ENCODE measurements around the gene DOK4.

The DOK4 gene

GRCh38 chr16:57512296-57513001 lies 26.2 kb upstream of the DOK4 start:
- no peak overlapping the region for H3K4me2 ChIP-seq
- H3K27ac ChIP-seq: no peak overlapping the region
- no peak overlapping the region for H3K4me3 ChIP-seq
- H3K27me3 ChIP-seq: no peaks in the 10 kb centered on the region
- TF ChIP-seq Cebpa-rat (IDR thresholded peaks at IDR 0.05): no peak
- peaks cover 20% of the 10 kb centered on the region for H3K4me1 ChIP-seq
- H3K9me3 ChIP-seq: no peaks in the 10 kb centered on the region
- no peak overlapping the region for H3K9ac ChIP-seq
- no peaks in the 10 kb centered on the region for H4K20me1 ChIP-seq
- peaks cover 36% of the 10 kb centered on the region for H3K36me3 ChIP-seq

GRCh38 chr16:57510016-57510871 lies 24.0 kb upstream of the DOK4 start:
- Histone ChIP-seq H3K9ac (no peak overlapping the region), H3K4me3 (no peak overlapping the region), H3K9me3 (no peaks in the 10 kb centered on the region), H3K27me3 (no peaks in the 10 kb centered on the region), H3K4me1 (peaks cover 36% of the 10 kb centered on the region), H3K4me2 (0 out of 2 replicates have a peak overlapping the region, but pooled peaks have one; percentile 13), H4K20me1 (no peaks in the 10 kb centered on the region), H3K27ac (no peak overlapping the region), H3K36me3 (peaks cover 19% of the 10 kb centered on the region)
- no peak for TF ChIP-seq Cebpa-rat (IDR thresholded peaks at IDR 0.05)

GRCh38 chr16:57509231-57509923 lies 23.1 kb upstream of the DOK4 start:
- Histone ChIP-seq H3K4me2 (no peak overlapping the region), H4K20me1 (no peaks in the 10 kb centered on the region), H3K4me3 (no peak overlapping the region), H3K27ac (no peak overlapping the region), H3K36me3 (peaks cover 15% of the 10 kb centered on the region), H3K27me3 (no peaks in the 10 kb centered on the region), H3K9me3 (no peaks in the 10 kb centered on the region), H3K9ac (no peak overlapping the region), H3K4me1 (peaks cover 44% of the 10 kb centered on the region)
- no peak for TF ChIP-seq Cebpa-rat (IDR thresholded peaks at IDR 0.05)

GRCh38 chr16:57508035-57508425 lies 21.7 kb upstream of the DOK4 start:
- Histone ChIP-seq H3K36me3 (peaks cover 10% of the 10 kb centered on the region), H4K20me1 (no peaks in the 10 kb centered on the region), H3K27me3 (no peaks in the 10 kb centered on the region), H3K4me1 (peaks cover 58% of the 10 kb centered on the region), H3K27ac (no peak overlapping the region), H3K9me3 (no peaks in the 10 kb centered on the region), H3K4me3 (no peak overlapping the region), H3K4me2 (peak overlapping the region; percentile 54), H3K9ac (no peak overlapping the region; the same call in 1 of the 2 replicates)
- TF ChIP-seq Cebpa-rat (IDR thresholded peaks at IDR 0.05): no peak

- Histone ChIP-seq H3K27ac (no peak overlapping the region), H3K4me3 (no peak overlapping the region), H4K20me1 (no peaks in the 10 kb centered on the region), H3K36me3 (peaks cover 4% of the 10 kb centered on the region), H3K9me3 (no peaks in the 10 kb centered on the region), H3K27me3 (no peaks in the 10 kb centered on the region), H3K4me1 (peaks cover 64% of the 10 kb centered on the region), H3K4me2 (peak overlapping the region; percentile 54), H3K9ac (no peak overlapping the region; the same call in 1 of the 2 replicates)
- no peak for TF ChIP-seq Cebpa-rat (IDR thresholded peaks at IDR 0.05)
Observed at GRCh38 chr16:57507136-57508034, 21.1 kb upstream of the DOK4 start.

- Histone ChIP-seq H3K27me3 (no peaks in the 10 kb centered on the region), H3K4me3 (no peak overlapping the region), H3K27ac (no peak overlapping the region), H3K9ac (no peak overlapping the region), H3K4me1 (peaks cover 80% of the 10 kb centered on the region), H3K4me2 (peak overlapping the region; percentile 90), H3K9me3 (no peaks in the 10 kb centered on the region), H3K36me3 (no peaks in the 10 kb centered on the region), H4K20me1 (no peaks in the 10 kb centered on the region)
- no peak for TF ChIP-seq Cebpa-rat (IDR thresholded peaks at IDR 0.05)
Observed at GRCh38 chr16:57505169-57505568, 18.9 kb upstream of the DOK4 start.

- H3K27ac ChIP-seq: no peak overlapping the region
- H3K9me3 ChIP-seq: no peaks in the 10 kb centered on the region
- H3K4me3 ChIP-seq: no peak overlapping the region
- TF ChIP-seq Cebpa-rat (IDR thresholded peaks at IDR 0.05): no peak
- no peaks in the 10 kb centered on the region for H4K20me1 ChIP-seq
- H3K27me3 ChIP-seq: no peaks in the 10 kb centered on the region
- peak overlapping the region; percentile 21; the same call in 1 of the 2 replicates for H3K9ac ChIP-seq
- peaks cover 81% of the 10 kb centered on the region for H3K4me1 ChIP-seq
- peak overlapping the region; percentile 90 for H3K4me2 ChIP-seq
- no peaks in the 10 kb centered on the region for H3K36me3 ChIP-seq
Observed at GRCh38 chr16:57504491-57504890, 18.2 kb upstream of the DOK4 start.

- H3K4me3 ChIP-seq: no peak overlapping the region
- no peaks in the 10 kb centered on the region for H3K27me3 ChIP-seq
- no peak overlapping the region for H3K27ac ChIP-seq
- peak overlapping the region; percentile 21; the same call in 1 of the 2 replicates for H3K9ac ChIP-seq
- peaks cover 81% of the 10 kb centered on the region for H3K4me1 ChIP-seq
- H3K36me3 ChIP-seq: no peaks in the 10 kb centered on the region
- peak overlapping the region; percentile 90 for H3K4me2 ChIP-seq
- TF ChIP-seq Cebpa-rat (IDR thresholded peaks at IDR 0.05): no peak
- no peaks in the 10 kb centered on the region for H4K20me1 ChIP-seq
- no peaks in the 10 kb centered on the region for H3K9me3 ChIP-seq
Observed at GRCh38 chr16:57504001-57504400, 17.7 kb upstream of the DOK4 start.

- no peaks in the 10 kb centered on the region for H3K27me3 ChIP-seq
Observed at GRCh38 chr16:57503366-57503765, 17.1 kb upstream of the DOK4 start.

More at GRCh38 chr16:57503366-57503765, 17.1 kb upstream of the DOK4 start:
- TF ChIP-seq Cebpa-rat (IDR thresholded peaks at IDR 0.05): no peak
- Histone ChIP-seq H3K4me3 (no peak overlapping the region), H3K36me3 (no peaks in the 10 kb centered on the region), H3K9me3 (no peaks in the 10 kb centered on the region), H4K20me1 (no peaks in the 10 kb centered on the region), H3K27ac (no peak overlapping the region), H3K4me1 (peaks cover 80% of the 10 kb centered on the region), H3K9ac (peak overlapping the region; percentile 21; the same call in 1 of the 2 replicates), H3K4me2 (peak overlapping the region; percentile 90)
